Gastroesophageal sphincter (tissue), 4 donors: Measurements from ENCODE around the gene CSNK2A3. TPM values are rescaled to one million over a fixed set of nuclear protein-coding genes. Genes with fewer than 3 reads are reported as not detected.

Source experiments
- ATAC-seq: fragments of 150-250 bp; one replicate; pipeline ENCODE4 v1.9.1; 2016; ENCODE audit warnings: mild to moderate bottlenecking, moderate library complexity
- H3K27ac ChIP-seq, 4 donors: fragments of 200-600 bp; sonication (generic) in 3 of 4; 1 replicate in 3 of 4; 2 replicates in 1 of 4; pipeline ENCODE4 v1.5.1; 2016 to 2019
- H3K27me3 ChIP-seq: fragments of 200-600 bp; sonication (generic); one replicate; pipeline ENCODE4 v1.5.1; 2019
- H3K36me3 ChIP-seq, 2 donors: fragments of 200-600 bp; sonication (generic); one replicate each; pipeline ENCODE4 v1.5.1; 2019; ENCODE audit warnings: control low read depth in 1 of 2
- H3K4me1 ChIP-seq, 3 donors: fragments of 200-600 bp; sonication (generic); 1 replicate in 2 of 3; 2 replicates in 1 of 3; pipeline ENCODE4 v1.5.1; 2016 to 2019; ENCODE audit warnings: control low read depth in 2 of 3
- H3K4me3 ChIP-seq, 2 donors: fragments of 200-600 bp; sonication (generic); one replicate each; pipeline ENCODE4 v1.5.1; 2019; ENCODE audit warnings: mild to moderate bottlenecking in 1 of 2, moderate library complexity in 1 of 2
- H3K9me3 ChIP-seq, 3 donors: fragments of 200-600 bp; sonication (generic); one replicate each; pipeline ENCODE4 v1.5.1; 2017 to 2019; ENCODE audit warnings: control low read depth in 2 of 3
- CTCF ChIP-seq, 4 experiments: fragments of 200-600 bp in 2 of 4; fragments of 450-650 bp in 2 of 4; sonication (generic) in 1 of 4; IDR thresholded peaks; one replicate each; pipeline ENCODE4 v1.5.1; 2017 to 2019; ENCODE audit warnings: antibody characterized with exemption in 4 of 4, mild to moderate bottlenecking in 2 of 4, moderate library complexity in 2 of 4
- EP300 ChIP-seq: sonication (generic); formaldehyde crosslinking; IDR thresholded peaks from one replicate; pipeline ENCODE4 v1.6.1; 2017; ENCODE audit warnings: antibody characterized with exemption, mild to moderate bottlenecking
- POLR2A ChIP-seq, 2 donors: fragments of 450-650 bp; IDR thresholded peaks; one replicate each; pipeline ENCODE4 v1.6.1; 2017; ENCODE audit warnings: antibody characterized with exemption in 2 of 2, mild to moderate bottlenecking in 2 of 2, moderate library complexity in 1 of 2
- POLR2AphosphoS5 ChIP-seq: sonication (generic); formaldehyde crosslinking; IDR thresholded peaks from one replicate; pipeline ENCODE4 v1.6.1; 2017; ENCODE audit warnings: antibody characterized with exemption
- WGBS, 2 donors: methylation state at CpG; one replicate each; pipeline ENCODE4 v1.1.5; 2018; ENCODE audit warnings: low coverage in 1 of 2; 5-methylcytosine and 5-hydroxymethylcytosine counted together
- total RNA-seq, 4 donors: library from RNA; depleted of rRNA; stranded (reverse); fragments of >200 nt; gene quantifications; one replicate each; pipeline ENCODE4 v1.1.0, GENCODE V29; 2016

Gene CSNK2A3
- total RNA-seq, 4 donors from 2014 or later: 0.59 to 2.2 (median 1.1) TPM

GRCh38 chr11:11345099-11345498, 8.0 kb downstream of the CSNK2A3 start:
- Histone ChIP-seq H3K4me3 (no peak overlapping the region), H3K27ac (no peak overlapping the region), H3K9me3 (no peaks in the 10 kb centered on the region), H3K27me3 (no peaks in the 10 kb centered on the region), H3K4me1 (peaks cover 0 to 29% (median 5%) of the 10 kb centered on the region in 3 donors), H3K36me3 (peaks cover 0 to 5% of the 10 kb centered on the region in 2 donors)
- TF ChIP-seq POLR2A (IDR thresholded peaks at IDR 0.05) (no peak), CTCF (IDR thresholded peaks at IDR 0.05) (no peak), POLR2AphosphoS5 (no peak), EP300 (no peak)
- 89 to 100% methylated on average over 1 of the region's 1 CpG for WGBS, 2 donors
- no peak for ATAC-seq

- Histone ChIP-seq H3K27ac (no peak overlapping the region), H3K4me3 (no peak overlapping the region), H3K4me1 (peaks cover 0 to 19% (median 0%) of the 10 kb centered on the region in 3 donors), H3K27me3 (no peaks in the 10 kb centered on the region), H3K9me3 (no peaks in the 10 kb centered on the region), H3K36me3 (peaks cover 0 to 11% of the 10 kb centered on the region in 2 donors)
- ATAC-seq: no peak
- 78 to 100% methylated on average over 1 to 3 of the region's 3 CpGs for WGBS, 2 donors
- TF ChIP-seq CTCF (IDR thresholded peaks at IDR 0.05) (no peak), POLR2A (IDR thresholded peaks at IDR 0.05) (no peak), EP300 (no peak), POLR2AphosphoS5 (no peak)
These were observed 9.0 kb downstream of the CSNK2A3 start for GRCh38 chr11:11344045-11344444.

GRCh38 chr11:11338304-11338703, 14.7 kb downstream of the CSNK2A3 start:
- no peaks in the 10 kb centered on the region for H3K4me1 ChIP-seq
- no peak overlapping the region for H3K4me3 ChIP-seq
- no peaks in the 10 kb centered on the region for H3K27me3 ChIP-seq
- H3K27ac ChIP-seq: no peak overlapping the region
- H3K9me3 ChIP-seq: no peaks in the 10 kb centered on the region
- ATAC-seq: no peak
- TF ChIP-seq CTCF (IDR thresholded peaks at IDR 0.05) (no peak), POLR2AphosphoS5 (no peak), EP300 (no peak), POLR2A (IDR thresholded peaks at IDR 0.05) (no peak)
- H3K36me3 ChIP-seq: peaks cover 0 to 54% of the 10 kb centered on the region in 2 donors
- WGBS, 2 donors: 80 to 92% methylated on average over 1 of the region's 1 CpG

GRCh38 chr11:11336664-11337063, 16.4 kb downstream of the CSNK2A3 start:
- no peak for ATAC-seq
- Histone ChIP-seq H3K4me3 (no peak overlapping the region), H3K4me1 (no peaks in the 10 kb centered on the region), H3K27me3 (no peaks in the 10 kb centered on the region), H3K27ac (no peak overlapping the region), H3K36me3 (peaks cover 0 to 67% of the 10 kb centered on the region in 2 donors), H3K9me3 (no peaks in the 10 kb centered on the region)
- WGBS, 2 donors: 29 to 78% methylated on average over 1 to 4 of the region's 4 CpGs
- TF ChIP-seq CTCF (IDR thresholded peaks at IDR 0.05) (no peak), POLR2A (IDR thresholded peaks at IDR 0.05) (no peak), POLR2AphosphoS5 (no peak), EP300 (no peak)

- H3K4me1 ChIP-seq: no peaks in the 10 kb centered on the region
- ATAC-seq: no peak
- no peaks in the 10 kb centered on the region for H3K9me3 ChIP-seq
- 80 to 100% methylated on average over 1 to 2 of the region's 2 CpGs for WGBS, 2 donors
- peaks cover 0 to 78% of the 10 kb centered on the region in 2 donors for H3K36me3 ChIP-seq
- H3K27ac ChIP-seq: no peak overlapping the region
- H3K4me3 ChIP-seq: no peak overlapping the region
- TF ChIP-seq POLR2A (IDR thresholded peaks at IDR 0.05) (no peak), EP300 (no peak), CTCF (IDR thresholded peaks at IDR 0.05) (no peak)
- H3K27me3 ChIP-seq: no peaks in the 10 kb centered on the region
These were observed 18.0 kb downstream of the CSNK2A3 start for GRCh38 chr11:11335043-11335442.
